COLO668 (cell line): ENCODE results near the gene TMEM18.
"Not testable (repeated sequence)": the region's sequence is repeated elsewhere in the genome, so short reads cannot be mapped to it uniquely, and the experiment has no call there.

ENCODE experiments used
- DNase-seq: peaks from one replicate; lab custom pipeline; 2025; ENCODE audit not compliant: unreplicated experiment; lab: John Stamatoyannopoulos, UW

The TMEM18 gene

GRCh38 chr2:677056-677958 lies at the start of gene TMEM18:
TMEM18 (minus strand) TSS chr2:677406; CDS start chr2:677345, 61 bp downstream.
- peak; percentile 100 for DNase-seq

DNA sequence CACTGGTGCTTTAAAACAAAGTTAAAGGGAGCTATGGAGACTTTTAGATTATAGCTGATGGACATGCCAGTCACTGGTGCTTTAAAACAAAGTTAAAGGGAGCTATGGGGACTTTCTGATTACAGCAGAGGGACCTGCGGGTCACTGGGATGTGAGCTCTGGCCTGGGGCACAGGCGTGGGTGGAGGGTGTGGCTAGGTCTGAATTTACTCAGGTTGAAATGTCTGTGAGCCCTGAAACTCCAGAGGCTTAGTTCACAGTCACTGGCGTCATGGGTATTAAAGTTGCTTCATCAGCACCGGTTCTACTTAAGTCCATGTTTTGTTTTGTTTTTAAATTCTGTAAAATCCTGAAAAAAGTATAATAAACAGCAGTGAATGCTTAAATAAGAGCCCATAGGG lies 49.0 kb upstream of the TMEM18 start:
- no peak for DNase-seq

GRCh38 chr2:725468-725867 lies 48.3 kb upstream of the TMEM18 start:
- DNase-seq: no peak

- DNase-seq: no peak
Observed at GRCh38 chr2:723761-724160, 46.6 kb upstream of the TMEM18 start.

GRCh38 chr2:720842-721241 lies 43.6 kb upstream of the TMEM18 start:
- DNase-seq: no peak

- no peak for DNase-seq
Observed at GRCh38 chr2:719734-720133, 42.5 kb upstream of the TMEM18 start.

- DNase-seq: no peak
Observed at GRCh38 chr2:719191-719590, 42.0 kb upstream of the TMEM18 start.

- DNase-seq: no peak
Observed at GRCh38 chr2:717661-718060, 40.5 kb upstream of the TMEM18 start.

DNA sequence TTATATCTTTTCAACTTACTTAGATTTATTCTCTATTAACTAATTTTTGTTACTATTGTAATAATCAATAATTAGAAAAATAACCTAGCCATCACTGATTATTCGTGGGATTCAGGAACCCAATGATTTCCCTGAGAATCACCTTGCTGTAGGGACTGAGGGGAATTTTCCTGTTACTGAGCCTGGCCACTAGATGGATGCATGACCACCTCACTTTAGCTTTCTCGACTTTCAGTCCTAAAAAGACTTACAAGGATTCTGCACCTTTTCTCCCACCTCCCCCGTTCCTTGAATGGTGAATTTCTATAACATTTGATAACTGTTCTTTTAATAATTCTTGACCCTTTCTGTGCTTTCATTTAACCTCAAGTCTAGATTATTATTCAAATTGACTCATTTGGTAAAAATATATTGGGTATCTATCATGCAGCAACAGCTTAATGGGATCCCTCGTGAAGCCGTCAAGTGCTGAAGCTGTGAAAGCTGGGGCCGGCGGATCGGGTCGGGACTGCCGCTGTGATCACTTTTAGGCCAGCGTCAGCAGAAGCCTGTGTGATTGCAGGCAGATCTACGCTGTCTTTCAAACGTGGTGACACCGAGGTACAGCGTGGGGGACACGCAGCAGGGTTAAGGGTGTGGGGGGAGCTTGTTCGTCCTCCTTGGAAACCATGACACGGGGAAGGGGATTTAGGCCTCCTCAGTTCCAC lies 38.8 kb upstream of the TMEM18 start:
- no peak for DNase-seq

- DNase-seq: no peak
Observed at GRCh38 chr2:715038-715437, 37.8 kb upstream of the TMEM18 start.

GRCh38 chr2:714005-714741 lies 37.0 kb upstream of the TMEM18 start:
- peak; percentile 51 for DNase-seq

DNA sequence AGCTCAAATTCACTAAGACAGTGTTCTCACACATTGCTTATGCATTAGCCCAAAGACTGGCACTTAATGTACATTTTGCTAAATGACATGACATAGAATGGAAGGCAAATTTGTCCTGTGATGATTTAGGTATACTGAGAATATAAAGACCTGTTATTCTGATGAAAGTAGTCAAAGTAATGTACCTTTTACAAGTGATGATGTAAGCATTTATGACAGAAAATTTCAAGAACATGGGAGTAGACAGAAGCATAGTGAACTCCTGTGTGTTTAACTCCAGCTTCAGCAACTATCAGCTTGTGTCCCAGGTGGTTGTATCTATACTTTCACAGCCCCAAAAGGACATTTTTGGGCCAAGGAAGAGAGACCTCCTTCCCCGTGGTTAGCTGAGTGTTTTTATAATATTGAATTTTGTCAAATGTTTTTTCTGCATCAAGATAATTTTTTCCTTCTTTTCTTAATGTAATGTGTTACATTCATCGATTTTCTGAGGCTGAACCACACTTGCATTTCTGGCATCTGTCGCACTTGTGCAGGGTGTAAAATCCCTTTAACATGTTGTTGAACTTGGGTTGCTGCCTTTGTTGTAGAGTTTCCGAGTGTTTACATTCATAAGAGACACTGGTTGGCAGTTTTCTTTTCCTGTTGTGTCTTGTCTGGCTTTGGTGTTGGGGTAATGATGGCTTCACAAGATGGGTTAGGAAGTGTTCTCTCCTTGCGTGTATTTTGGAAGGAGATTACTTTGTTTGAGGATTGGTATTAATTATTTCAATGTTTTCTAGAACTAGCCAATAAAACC lies 33.9 kb upstream of the TMEM18 start:
- DNase-seq: no peak

DNA sequence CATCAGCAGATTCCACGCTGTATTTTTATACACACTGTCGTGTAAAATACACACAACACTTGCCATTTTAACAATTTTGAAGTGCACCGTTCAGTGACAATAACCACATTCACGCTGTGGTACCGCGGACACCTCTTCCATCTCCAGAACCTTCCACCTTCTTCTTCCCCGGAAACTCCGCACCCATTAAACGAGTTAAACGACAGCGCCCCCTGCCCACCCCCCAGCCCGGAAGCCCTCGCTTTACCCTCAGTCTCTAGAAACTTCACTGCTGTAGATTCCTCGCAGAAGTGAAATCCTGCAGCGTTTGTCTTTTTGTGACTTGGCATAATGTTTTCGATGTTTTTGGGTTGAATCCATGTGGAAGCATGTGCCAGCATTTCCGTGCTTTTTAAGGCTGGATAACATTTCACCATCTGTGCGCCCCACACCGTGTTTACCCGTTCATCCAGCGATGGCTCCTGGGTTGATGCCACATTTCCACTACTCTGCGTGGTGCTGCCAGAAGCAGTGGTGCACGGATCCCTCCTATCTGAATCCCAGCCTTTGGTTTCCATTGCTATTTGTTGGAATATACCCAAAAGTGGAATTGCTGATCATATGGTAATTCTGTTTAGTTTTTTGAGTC lies 32.0 kb upstream of the TMEM18 start:
- DNase-seq: no peak

- no peak for DNase-seq
Observed at GRCh38 chr2:708667-709066, 31.5 kb upstream of the TMEM18 start.

DNA sequence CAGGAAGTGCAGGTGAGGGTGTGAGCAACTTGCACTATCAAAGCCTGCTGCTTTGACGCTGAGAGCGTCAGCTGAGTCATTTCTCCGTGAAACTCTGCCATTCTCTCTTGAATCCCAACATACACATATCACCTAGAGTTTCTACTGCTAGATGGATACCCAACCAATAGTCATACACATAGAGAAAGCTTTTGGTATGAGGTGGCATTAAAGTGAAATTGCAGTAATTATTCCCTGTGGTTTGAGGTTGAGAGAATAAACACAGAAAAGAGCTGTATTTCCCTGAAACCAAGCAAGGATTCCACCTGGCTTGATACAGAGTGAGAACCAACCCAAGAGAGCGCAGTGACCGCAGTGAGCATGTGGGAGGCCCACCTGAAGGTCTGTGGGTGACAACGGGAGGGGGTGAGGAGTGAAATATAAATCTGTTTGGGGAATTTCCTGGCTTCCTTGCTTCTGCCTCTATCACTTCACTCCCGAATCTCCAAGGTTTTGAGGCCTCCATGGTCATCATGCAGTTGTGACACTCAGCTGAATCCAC lies 28.8 kb upstream of the TMEM18 start:
- DNase-seq: no peak

GRCh38 chr2:702765-703164 lies 25.6 kb upstream of the TMEM18 start:
- not testable (repeated sequence) for DNase-seq

GRCh38 chr2:696999-697627 lies 19.9 kb upstream of the TMEM18 start:
- no peak for DNase-seq

GRCh38 chr2:696463-696862 lies 19.3 kb upstream of the TMEM18 start:
- DNase-seq: no peak

DNA sequence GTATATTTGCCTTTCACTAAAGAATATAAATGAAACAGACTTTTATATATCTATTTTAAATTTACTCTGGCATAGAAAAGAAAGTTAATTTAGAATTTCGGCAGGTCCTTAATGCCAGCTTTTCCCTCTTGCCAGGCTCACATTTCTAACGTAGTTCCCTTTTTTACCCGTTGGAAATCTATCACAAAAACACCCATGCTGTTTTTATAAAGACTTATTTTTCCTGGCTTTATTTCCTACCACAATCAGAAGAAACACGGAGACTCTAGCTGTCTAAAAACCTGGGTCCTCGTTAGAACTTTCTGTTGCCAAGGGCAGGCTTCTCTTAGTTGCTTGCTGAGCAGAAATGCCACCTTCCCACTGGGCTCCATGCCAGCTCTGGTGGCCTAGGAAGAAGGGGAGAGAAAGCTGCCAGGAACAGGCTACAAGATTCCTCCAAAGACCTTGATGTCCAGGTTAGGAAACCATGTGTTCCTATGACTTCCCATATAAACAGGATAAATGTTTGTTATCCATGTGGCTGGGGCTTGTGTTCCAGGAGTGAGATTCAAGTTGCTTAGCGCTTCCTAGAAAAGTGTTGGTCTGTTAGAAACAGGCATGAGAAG lies 17.8 kb upstream of the TMEM18 start:
- no peak for DNase-seq
